ENCODE data around the gene SLC48A1.

The SLC48A1 gene

DNA sequence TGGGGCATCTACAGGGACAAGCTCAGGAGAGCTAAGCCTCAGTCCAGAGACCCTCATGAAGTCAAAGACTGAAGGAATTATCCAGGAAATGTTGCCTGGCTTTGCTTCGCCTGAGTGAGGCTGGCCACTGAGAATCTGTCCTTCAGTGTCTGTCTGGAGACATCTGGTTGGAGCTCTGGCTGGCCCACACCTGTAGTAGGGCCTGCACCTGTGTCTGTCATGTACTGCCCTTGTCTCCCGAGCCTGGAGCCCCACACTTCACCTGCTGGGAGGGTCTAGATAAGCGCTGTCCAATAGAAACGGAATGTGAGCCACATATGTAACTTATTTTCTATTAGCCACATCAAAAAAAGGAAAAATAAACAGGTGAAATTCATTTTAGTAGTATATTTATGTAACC is 56.5 kb downstream of the SLC48A1 start:
- POLR2A ChIA-PET: interaction anchor here (0.9 kb wide), 1 partner anchor 39 kb away, joined by 3 read pairs; no protein-coding TSS in a partner anchor
- DNase-seq (ENCODE audit: extremely low spot score): no peak
- CTCF ChIA-PET: interaction anchor here (3.9 to 23.4 kb wide), 5 partner anchors 9 to 88 kb away, joined by 65 to 685 read pairs (median 230); partner anchors contain the start of gene HDAC7
- no peak for TF ChIP-seq CTCF (IDR thresholded peaks at IDR 0.05; ENCODE audit: control extremely low read depth, extremely low read depth, low read depth, missing control alignments)

Data from GM10248 (cell line).